Measurements from ENCODE around the gene IRF2.

GRCh38 chr4:184371390-184371787 is 103.0 kb downstream of the IRF2 start:
- TF ChIP-seq CTCF (IDR thresholded peaks at IDR 0.05; ENCODE audit: control extremely low read depth in 1 of 3, insufficient read depth in 1 of 3, low read depth in 1 of 3, low read length in 3 of 3) = no peak
- no peak for TF ChIP-seq SIN3A (conservative IDR thresholded peaks at IDR 0.05 in 1 of 2, IDR thresholded peaks at IDR 0.05 in 1 of 2; ENCODE audit: low read depth in 1 of 2, low read length in 2 of 2)
- TF ChIP-seq POLR2A (IDR thresholded peaks at IDR 0.05; ENCODE audit: control extremely low read depth in 1 of 2, low read depth in 2 of 2, low read length in 2 of 2) = no peak
